Activated CD4-positive, CD25-positive, alpha-beta regulatory T cell treated with anti-CD3 and anti-CD28 coated beads, Interleukin-2, amount 50 U/mL, for 72 hours (primary cell): Measurements from ENCODE around the gene RAB3D.
"Not testable (repeated sequence)": the region's sequence is repeated elsewhere in the genome, so short reads cannot be mapped to it uniquely, and the experiment has no call there.

ENCODE experiments used
- DNase-seq: peaks from one replicate; pipeline ENCODE4 v3.0.0; 2021

The RAB3D gene, protein sequence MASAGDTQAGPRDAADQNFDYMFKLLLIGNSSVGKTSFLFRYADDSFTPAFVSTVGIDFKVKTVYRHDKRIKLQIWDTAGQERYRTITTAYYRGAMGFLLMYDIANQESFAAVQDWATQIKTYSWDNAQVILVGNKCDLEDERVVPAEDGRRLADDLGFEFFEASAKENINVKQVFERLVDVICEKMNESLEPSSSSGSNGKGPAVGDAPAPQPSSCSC

DNA sequence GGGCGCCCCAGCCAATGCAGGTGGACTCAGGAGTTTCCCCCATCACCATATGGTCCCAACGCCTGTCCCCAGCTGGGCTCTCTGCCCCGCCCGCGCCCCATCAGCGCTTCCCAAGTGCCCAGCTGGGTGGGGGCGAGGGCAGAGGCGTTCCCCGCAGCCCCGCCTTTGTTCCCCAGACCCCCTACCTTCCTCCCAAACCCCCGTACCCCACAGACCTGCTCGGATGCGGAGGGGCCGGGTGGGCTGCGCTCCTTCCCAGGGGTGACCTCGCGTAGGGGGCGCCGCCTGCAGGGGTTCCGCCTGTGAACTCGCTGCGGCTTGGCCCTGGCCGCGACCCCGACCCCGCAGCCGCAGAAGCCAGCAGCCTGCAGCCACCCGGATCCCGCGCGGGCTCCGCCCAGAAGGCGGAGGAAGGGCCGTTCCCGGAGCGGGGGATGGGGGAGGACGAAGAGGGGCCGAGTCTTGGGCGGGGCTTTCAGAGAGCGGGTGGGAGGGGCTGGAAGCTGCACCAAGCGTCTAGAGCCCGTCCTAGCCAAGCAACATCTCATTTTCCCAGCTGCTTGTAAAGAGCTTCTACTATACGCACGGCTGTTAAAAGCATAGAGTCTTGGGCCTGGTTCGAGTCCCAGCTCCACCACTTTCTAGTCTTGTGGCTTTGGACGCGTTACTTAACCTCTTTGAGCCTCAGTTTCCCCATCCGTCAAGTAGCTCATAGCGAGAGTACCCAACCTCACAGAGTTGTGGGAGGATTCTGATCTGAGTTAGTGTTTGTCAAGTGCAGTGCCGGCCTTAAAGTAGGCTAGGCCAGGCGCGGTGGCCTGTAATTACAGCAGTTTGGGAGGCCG lies at the start of gene RAB3D:
TSS of gene RAB3D (minus strand) at position 404 of the 845 bp plus-strand sequence. CDS start 2,258 bp downstream, outside the sequence.
- peak; percentile 72 for DNase-seq

DNA sequence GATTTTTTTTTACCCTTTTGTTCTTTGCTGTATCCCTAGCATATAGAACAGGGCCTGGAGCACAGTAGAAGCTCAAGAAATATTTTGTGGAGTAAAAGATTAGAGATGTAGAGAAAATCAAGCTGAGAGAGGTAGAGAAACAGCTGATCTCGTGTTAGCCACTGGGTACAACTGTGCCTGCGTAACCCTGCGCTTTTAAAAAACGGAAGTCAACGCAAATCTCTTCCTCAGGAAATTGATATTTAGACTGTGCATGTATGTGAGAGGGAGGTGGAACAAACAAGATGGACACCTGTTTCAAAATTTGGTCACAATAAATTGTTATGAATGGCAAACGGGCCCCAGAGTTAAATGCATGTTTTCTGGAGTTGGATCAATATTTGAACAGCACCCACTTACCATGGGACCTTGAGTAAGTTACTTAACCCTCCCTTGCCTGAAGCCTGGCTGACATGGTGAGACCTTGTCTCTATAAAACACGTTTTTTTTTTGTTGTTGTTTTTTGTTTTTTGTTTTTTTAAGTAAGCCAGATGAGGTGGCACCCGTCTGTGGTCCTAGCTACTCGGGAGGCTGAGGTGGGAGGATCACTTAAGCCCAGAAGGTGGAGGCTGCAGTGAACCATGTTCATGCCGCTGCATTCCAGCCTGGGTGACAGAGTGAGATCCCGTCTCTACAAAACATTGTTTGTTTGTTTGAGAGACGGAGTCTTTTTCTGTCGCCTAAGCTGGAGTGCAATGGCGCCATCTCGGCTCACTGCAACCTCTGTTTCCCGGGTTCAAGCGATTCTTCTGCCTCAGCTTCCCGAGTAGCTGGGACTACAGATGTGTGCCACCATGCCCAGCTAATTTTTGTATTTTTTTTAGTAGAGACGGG lies 47.9 kb upstream of the RAB3D start:
- DNase-seq = no peak

DNA sequence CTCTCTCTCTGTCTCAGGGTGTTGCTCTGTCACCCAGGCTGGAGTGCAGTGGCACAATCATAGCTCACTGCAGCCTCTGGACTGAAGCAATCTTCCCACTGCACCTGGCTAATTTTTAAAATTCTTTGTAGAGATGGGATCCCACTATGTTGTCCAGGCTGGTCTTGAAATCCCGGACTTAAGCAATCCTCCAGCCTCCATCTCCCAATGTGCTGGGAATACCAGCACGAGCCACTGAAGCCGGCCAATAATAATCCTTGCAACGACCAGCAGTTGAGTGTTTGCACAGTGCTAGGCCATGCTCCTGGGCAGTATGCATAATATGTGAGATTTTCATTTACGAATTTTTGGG lies 45.3 kb upstream of the RAB3D start:
- no peak for DNase-seq

DNA sequence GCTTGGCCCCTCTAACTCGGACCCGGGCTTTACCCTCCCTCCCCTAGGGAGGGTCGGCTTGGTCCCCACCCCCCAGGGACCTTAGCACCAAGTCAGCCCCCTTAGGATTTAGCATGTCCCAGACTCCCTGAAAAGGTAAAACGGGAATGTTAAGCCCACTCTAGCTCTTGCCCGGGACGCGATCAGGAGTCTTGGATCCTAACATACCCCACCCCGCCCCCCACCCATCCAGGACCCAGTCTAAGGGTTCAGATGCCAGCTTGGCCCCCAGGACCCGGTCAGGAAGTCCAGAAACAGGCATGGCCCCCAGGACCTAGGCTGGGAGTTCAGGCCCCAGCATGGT lies 44.2 kb upstream of the RAB3D start:
- DNase-seq = no peak

DNA sequence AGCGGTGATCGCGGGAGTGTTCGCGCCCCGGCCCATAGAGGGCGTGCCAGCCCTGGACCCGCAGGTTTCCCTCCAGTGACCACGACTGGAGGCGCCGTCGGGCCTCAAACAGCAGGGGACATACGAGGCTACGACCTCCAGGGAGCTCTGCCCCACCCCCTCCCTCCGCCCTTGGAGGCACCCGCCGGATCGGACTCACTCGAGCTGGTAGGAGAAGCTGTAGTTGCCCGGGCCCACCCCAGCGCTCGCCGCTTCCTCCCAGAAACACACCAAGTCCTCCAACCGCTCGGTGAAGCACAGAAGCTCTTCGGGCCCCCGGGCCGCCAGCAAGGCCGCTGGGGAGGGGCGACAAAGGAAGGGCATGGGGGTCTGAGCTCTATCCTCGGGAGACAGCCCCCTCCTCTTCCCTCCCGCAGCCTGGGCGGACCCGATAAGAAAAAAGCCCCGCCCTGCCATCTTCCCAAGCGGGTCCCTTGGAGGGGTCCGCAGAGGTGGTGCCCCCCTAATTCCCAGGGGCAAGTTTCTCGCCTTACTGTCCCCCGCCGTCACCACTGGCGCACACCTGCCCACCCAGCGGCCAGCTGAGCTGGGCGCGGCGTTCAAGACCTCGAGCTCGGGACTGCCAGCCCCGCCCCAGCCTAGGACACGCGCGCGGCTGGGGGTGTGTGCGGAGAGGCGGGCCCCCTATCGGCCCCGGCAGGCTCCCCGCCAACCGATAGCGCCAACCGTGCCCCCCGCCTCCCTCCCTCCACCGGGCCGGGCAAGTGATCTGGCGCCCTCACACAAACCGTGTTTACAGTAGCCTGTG lies 43.6 kb upstream of the RAB3D start:
- DNase-seq = peak; percentile 43

DNA sequence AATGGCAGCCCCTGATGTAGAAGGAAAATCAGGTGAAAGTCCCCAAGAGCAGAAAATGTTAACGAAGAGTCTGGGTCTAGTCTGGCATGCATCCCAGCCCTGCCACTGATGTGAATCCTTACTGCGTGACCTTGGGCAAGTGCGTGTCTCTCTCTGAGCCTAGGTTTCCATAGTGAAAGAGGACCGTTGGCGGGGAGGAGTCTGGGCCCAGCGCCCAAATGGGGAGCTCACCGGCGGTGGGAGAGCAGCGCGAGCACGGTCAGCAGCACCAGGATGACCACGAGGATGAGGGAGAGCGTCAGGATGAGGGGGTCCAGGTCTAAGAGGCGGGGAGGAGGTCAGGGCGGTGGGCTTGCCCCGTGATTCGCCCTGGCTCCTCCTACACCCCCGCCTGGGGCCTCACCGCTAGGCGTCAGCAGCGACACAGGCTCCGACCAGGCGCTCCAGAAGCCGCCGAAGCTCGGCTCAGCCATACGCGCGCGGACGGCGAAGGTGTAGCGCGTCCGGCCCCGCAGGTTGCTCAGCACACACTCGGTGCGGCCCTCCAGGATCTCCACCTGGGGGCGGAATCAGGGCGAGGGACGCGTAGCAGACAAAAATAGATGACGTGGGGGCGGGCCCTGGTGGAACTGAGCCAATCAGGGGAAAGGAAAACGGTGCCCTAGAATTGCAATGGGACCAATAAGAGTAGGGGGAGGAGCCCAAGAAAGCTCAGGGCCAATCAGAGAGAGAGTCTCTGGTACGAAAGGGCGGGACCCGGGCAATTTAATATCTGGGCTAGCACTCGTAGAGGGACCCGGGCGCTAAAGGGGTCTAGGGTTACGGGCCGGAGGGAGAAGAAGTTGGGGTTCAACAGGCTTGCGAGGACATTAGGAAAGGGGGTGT lies 41.4 kb upstream of the RAB3D start:
- peak; percentile 93 for DNase-seq

DNA sequence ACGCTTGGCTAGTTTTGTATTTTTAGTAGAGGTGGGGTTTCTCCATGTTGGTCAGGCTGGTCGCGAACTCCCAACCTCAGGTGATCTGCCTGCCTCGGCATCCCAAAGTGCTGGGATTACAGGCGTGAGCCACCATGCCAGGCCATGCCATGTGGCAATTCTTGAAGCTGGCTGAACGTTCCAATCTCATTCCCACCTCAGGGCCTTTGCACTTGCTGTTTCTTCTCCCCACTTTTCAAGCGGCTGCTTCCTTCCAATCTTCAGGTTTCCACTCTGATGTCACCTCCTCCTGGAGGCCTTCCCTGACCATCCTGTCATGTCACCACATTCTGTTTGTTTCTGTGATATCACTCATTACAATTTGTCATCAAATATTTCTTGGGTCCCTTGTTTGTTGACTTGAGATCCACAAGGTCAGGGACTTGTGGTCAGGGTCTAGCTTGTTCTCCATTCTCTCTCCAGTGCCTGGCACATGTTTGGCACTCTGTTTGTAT lies 40.4 kb upstream of the RAB3D start:
- no peak for DNase-seq

DNA sequence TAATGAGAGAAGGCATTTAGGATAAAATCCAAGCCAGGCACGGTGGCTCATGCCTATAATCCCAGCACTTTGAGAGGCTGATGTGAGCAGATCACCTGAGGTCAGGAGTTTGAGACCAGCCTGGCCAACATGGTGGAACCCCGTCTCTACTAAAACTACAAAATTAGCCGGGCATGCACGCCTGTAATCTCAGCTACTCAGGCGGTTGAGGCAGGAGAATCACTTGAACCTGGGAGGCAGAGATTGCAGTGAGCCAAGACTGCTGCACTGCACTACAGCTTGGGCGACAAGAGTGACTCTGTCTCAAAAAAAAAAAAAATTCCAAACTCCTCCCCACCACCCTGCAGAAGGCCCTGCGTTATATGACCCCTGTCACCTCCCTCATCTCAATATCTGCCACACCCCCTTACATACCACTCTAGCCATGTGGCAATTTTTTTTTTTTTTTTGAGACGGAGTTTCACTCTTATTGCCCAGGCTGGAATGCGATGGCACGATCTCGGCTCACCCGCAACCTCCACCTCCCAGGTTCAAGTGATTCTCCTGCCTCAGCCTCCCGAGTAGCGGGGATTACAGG lies 39.9 kb upstream of the RAB3D start:
- DNase-seq = not testable (repeated sequence)

DNA sequence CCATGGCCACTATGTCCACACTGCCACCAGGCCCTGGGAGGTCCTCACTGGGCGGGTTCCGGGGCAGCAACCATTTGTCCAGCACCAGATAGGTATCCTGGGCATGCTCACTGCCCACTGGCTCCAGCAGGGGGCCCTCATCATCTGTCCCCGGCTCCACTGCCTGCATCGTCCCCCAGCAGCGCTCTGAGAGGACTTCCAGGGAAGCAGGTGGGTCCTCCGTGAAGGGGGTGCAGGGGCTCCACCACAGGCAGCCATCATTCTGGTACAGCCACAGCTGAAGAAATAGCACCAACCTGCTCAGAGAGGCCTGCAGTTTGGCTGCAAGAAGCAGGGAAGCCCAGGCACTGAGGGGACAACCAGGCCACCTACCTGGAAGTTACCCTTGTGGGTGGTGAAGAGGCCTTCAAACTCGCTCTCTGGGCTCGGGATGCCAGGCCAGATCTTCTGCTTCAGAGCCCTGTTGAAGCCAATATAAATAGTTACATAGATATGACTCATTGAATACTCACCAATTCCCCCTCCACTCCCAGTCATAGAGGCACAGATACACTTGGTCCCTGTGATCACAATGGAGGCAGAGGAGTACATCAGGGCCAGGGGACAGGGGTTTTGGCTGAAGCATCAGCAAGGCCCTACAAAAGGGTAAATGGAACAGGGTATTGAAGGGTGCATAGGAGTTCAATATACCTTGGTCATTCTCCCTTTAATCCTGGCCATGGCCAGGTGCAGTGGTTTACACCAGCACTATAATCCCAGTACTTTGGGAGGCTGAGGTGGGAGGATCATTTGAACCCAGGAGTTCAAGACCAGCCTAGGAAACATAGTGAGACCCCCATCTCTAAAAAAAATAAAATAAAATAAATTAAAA lies 39.1 kb upstream of the RAB3D start:
- no peak for DNase-seq

DNA sequence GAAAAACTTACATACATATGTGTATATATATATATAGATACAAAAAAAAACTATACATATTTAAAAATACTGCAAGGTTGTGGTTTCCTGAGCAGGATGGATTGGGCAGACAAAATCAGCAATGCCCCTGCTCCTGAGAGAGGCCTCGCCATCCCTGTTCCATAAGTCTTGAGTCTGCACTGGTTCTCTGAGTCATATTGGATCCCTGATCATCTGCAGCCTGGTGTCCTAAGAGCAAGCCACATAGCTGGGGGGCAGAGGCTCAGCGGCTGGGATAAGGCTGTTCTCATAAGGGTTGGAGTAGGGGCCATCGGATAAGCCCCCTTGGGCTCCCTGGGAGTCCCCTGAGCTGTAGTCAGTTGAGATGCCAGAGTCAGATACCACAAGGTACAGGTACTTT lies 38.3 kb upstream of the RAB3D start:
- DNase-seq = no peak

DNA sequence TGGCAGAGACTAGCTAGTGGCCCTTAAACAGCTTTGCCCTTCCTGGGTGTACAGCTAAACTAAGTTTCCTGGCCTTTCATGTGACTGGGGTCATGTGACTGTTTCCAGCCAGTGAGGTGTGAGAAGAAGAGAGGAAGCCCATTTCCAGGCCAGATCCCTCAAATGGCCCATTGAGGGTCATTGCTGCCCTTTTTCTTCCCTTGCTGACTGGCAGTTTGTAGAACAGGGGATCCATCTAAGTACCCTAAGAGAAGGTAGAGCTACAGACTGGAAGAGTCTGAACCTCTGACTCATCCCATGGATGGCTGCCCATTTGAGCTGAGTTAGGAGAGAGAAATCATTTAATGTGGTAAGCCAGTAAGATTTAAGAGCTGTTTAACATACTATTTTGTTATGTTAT lies 37.8 kb upstream of the RAB3D start:
- no peak for DNase-seq

DNA sequence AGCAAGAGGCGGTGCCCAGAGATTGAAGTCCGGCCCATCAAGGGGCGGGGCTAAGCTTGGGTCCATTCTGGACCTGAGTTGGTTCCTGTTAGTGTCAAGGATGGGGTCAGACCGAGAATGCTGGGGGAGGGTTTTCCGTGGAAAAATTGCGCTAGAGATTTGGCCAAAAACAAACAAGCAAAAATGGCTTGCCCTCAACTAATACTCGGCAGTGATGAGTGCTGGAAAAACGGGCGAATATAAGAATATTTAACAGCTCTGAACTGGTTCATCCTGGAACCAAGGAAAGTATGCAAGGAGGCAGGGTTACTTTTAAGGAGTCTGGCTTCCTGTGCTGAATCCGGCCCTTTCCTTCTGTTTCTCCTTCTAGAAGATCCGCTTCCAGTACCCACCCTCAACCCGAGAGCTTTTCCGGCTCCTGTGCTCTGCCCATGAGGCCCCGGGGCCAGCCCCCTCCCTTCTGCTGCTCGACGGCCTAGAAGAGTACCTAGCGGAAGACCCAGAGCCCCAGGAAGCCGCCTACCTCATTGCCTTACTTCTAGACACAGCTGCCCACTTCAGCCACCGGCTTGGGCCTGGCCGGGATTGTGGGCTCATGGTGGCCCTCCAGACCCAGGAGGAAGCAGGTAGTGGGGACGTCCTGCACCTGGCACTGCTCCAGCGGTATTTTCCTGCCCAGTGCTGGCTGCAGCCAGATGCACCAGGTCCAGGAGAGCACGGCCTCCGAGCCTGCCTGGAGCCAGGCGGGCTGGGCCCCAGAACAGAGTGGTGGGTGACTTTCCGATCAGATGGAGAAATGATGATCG lies 35.9 kb upstream of the RAB3D start:
- DNase-seq = peak; percentile 74

DNA sequence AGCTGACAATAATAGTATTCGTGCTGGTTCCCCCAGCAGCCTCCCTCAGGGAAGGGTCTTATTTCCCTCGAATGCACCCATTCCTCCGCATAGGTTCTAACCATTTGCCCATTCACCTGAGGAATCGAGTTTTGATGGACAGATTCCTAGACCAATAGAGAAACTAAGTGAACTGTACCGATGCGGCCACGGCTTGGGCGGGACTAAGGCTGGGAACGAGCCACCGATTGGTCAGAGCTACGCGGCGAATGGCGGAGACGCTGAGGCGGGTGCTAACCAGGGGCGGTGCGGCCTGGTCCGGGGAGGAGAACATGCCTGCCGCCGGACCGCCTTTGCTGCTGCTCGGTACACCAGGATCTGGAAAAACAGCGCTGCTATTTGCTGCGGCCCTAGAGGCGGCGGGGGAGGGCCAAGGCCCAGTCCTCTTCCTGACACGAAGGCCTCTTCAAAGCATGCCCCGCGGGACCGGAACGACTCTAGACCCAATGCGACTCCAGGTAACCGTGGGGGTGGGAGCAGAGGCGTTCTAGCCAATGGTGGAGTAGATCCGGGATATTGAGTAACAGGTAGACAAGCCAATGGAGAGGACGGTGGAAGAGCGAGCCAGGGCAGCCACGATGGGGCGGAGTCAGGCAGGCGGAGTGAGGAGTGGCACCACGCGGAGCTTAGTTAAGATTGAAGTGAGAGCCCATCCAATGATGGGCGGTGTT lies 35.1 kb upstream of the RAB3D start, which contains the start of gene SWSAP1:
TSS of gene SWSAP1 (plus strand) at position 234 of the 710 bp plus-strand sequence. CDS start at position 249, 15 bp downstream.
- DNase-seq = peak; percentile 96

DNA sequence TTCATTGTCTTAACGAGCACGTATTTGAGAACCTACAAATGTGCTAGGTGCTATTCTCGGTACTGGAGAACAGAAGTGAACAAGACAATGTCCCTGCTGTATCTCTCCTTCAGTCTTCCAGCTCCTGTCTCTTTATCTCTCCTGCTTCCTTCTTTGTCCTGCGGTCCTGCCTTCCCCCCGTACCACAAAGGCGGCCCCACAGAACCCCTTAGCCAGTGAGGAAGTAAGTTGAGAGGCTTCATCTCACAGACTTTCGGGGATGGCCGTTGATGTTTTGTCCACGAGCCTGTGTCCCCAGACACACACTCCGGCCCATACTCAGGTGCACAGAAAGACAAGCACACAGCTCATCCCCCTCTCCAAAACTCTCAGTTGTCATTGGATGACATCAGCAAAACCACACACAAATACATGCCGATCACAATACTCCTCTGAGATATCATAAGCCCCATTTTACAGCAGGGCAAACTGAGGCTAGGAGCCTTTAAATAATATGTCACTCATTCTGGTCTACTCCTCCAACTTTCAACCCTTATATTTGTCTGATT lies 34.5 kb upstream of the RAB3D start:
- DNase-seq = no peak

DNA sequence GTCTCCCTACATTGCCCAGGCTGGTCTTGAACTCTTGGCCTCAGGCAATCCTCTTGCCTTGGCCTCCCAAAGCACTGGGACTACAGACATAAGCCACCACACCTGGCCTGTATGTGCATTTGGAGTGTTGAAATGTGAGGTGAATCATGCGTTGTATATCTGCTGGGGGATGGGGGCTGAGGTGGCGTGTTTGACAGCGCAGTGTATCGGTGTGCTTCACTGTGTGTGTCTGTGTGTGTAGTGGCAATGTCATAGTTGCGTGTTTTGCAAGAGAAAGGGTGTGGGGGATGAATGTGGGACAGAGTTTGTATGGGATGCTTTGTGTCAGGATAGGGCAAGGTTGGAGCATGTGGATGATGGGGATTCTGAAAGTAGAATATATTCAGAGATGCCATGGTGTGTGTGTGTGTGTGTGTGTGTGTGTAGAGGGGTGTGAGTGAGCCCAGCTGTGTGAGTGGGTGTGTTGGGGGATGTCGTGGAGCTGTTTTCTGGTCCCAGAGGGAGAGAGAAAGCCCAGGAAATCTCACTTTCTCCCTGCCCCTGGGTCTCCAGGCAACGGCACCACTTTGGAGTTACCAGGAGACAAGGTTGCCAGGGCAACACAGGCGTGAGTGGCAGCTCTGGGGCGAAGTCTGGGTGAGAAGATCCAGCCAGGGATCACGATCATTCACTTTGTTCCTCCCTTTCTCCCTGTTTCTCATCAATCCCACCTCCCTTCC lies 33.9 kb upstream of the RAB3D start:
- DNase-seq = no peak

DNA sequence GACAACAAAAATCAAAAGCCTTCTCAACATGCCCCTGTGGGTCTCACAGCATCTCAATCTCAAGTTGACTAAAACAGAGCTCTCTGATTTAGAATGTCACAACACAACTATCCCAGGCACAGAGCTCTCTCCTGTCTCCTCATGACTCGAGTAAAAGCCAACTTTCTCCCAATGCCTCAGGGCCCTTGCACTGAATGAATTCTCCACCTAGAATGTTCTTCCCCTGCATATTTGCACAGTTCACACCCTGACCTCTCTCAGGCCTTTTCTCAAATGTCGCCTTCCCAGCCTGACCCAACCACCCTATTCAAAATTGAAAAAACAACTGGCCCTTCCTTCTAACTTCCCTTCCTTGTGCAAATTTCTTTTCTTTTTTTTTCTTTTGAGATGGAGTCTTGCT lies 31.3 kb upstream of the RAB3D start:
- no peak for DNase-seq

DNA sequence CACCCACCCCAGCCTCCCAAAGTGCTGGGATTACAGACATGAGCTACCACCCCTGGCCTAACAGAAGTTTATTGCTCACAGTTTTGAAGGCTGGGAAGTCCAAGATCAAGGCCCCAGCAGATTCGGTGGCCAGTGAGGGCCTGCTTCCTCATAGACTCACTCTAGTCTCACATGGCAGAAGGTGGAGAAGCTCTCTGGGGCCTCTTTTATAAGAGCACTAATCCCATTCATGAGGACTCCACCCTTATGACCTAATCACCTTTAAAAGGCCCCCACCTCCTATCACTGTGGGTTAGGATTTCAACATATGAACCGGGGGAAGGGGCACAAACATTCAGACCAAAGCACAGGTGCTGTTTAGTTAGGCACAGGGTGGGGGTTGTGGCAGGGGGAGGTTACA lies 28.1 kb upstream of the RAB3D start:
- DNase-seq = no peak
